GM18511 (cell line): ENCODE results near the gene WDR74.
A peak's percentile ranks its signal among the peaks of the same experiment; 100 is the strongest.

Source experiments
- ATAC-seq: cut with Tn5 transposase; IDR thresholded peaks from one replicate; pipeline ENCODE4 v1.9.1; 2021; ENCODE audit warnings: mild to moderate bottlenecking, moderate library complexity; ENCODE audit not compliant: unreplicated experiment

Gene WDR74

GRCh38 chr11:62801071-62801470 lies 38.3 kb downstream of the WDR74 start:
- no peak for ATAC-seq

- ATAC-seq, result no peak
Observed at GRCh38 chr11:62799486-62799885, 39.9 kb downstream of the WDR74 start.

GRCh38 chr11:62796281-62796680 lies 43.1 kb downstream of the WDR74 start:
- no peak for ATAC-seq

- no peak for ATAC-seq
Observed at GRCh38 chr11:62794201-62794775, 45.1 kb downstream of the WDR74 start.

GRCh38 chr11:62792202-62792575 lies 47.2 kb downstream of the WDR74 start:
- ATAC-seq, result no peak

GRCh38 chr11:62791501-62792201 lies 47.7 kb downstream of the WDR74 start, which contains the start of gene TMEM223:
TMEM223 (minus strand) TSS chr11:62792006; CDS start chr11:62791994, 12 bp downstream.
- ATAC-seq, result peak; percentile 73

- ATAC-seq, result no peak
Observed at GRCh38 chr11:62789576-62789975, 49.8 kb downstream of the WDR74 start.

- ATAC-seq, result no peak
Observed at GRCh38 chr11:62788991-62789390, 50.4 kb downstream of the WDR74 start.

- ATAC-seq, result peak; percentile 72
Observed at GRCh38 chr11:62787005-62787759, 52.2 kb downstream of the WDR74 start, which contains the start of gene TMEM179B. TMEM179B (plus strand) TSS chr11:62787402; CDS start chr11:62787432, 30 bp downstream.

GRCh38 chr11:62786318-62787004 lies 52.9 kb downstream of the WDR74 start:
- peak; percentile 72 for ATAC-seq
